ENCODE data around the gene CPT1B. TPM values are rescaled to one million over a fixed set of nuclear protein-coding genes. Genes with fewer than 3 reads are reported as not detected.
A peak's percentile ranks its signal among the peaks of the same experiment; 100 is the strongest.

The CPT1B gene
- total and polyA plus RNA-seq, 2 donors (not counting 3 experiments of a cell fraction or from before 2014, with no cell fraction given), result 7.1 TPM

- Histone ChIP-seq H3K27ac (ENCODE audit: insufficient read depth, low read depth, low read length) (no peak overlapping the region), H4K20me1 (replicated peaks; ENCODE audit: control insufficient read depth, extremely low read depth, insufficient read depth, low read length) (no peaks in the 10 kb centered on the region), H3K36me3 (ENCODE audit: control insufficient read depth in 2 of 2, extremely low read depth in 1 of 2, insufficient read depth in 2 of 2, low read length in 2 of 2) (no peaks in the 10 kb centered on the region), H3K79me2 (ENCODE audit: control insufficient read depth, insufficient read depth, low read length) (no peaks in the 10 kb centered on the region), H3K9ac (replicated peaks; ENCODE audit: extremely low read depth, insufficient read depth, low read length) (no peak overlapping the region), H3K27me3 (ENCODE audit: control insufficient read depth in 2 of 2, insufficient read depth in 2 of 2, low read length in 2 of 2) (peaks cover 3 to 13% of the 10 kb centered on the region in 2 experiments), H3K4me3 (replicated peaks in 1 of 3; ENCODE audit: insufficient read depth in 1 of 3, low read depth in 1 of 3, low read length in 3 of 3) (peak overlapping the region in 2 of 3 experiments; percentile 8 to 36), H3K4me2 (ENCODE audit: insufficient read depth, low read length) (peak overlapping the region; percentile 58), H3K9me3 (replicated peaks; ENCODE audit: control insufficient read depth, insufficient read depth, low read length) (no peaks in the 10 kb centered on the region), H3K9me1 (replicated peaks; ENCODE audit: control insufficient read depth, extremely low read depth, insufficient read depth, low read length) (no peaks in the 10 kb centered on the region), H2AFZ (ENCODE audit: low read depth, low read length) (peak overlapping the region; percentile 55), H3K4me1 (ENCODE audit: control insufficient read depth, extremely low read depth, insufficient read depth, low read length) (peaks cover 18% of the 10 kb centered on the region)
- dilution Hi-C loops (cut with MboI; ENCODE audit: extremely low pct_ligation_motif_present, low sequenced_read_pairs), result no loop called here
- TF ChIP-seq, protein P1, sequence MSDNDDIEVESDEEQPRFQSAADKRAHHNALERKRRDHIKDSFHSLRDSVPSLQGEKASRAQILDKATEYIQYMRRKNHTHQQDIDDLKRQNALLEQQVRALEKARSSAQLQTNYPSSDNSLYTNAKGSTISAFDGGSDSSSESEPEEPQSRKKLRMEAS (IDR thresholded peaks at IDR 0.05; ENCODE audit: insufficient read depth, insufficient read length), result no peak
- TF ChIP-seq, protein P2, sequence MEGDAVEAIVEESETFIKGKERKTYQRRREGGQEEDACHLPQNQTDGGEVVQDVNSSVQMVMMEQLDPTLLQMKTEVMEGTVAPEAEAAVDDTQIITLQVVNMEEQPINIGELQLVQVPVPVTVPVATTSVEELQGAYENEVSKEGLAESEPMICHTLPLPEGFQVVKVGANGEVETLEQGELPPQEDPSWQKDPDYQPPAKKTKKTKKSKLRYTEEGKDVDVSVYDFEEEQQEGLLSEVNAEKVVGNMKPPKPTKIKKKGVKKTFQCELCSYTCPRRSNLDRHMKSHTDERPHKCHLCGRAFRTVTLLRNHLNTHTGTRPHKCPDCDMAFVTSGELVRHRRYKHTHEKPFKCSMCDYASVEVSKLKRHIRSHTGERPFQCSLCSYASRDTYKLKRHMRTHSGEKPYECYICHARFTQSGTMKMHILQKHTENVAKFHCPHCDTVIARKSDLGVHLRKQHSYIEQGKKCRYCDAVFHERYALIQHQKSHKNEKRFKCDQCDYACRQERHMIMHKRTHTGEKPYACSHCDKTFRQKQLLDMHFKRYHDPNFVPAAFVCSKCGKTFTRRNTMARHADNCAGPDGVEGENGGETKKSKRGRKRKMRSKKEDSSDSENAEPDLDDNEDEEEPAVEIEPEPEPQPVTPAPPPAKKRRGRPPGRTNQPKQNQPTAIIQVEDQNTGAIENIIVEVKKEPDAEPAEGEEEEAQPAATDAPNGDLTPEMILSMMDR (IDR thresholded peaks at IDR 0.05; ENCODE audit: extremely low read depth in 1 of 2, insufficient read depth in 1 of 2, low read depth in 1 of 2, low read length in 2 of 2), result no peak
- no peak for TF ChIP-seq POLR2A (IDR thresholded peaks at IDR 0.05; ENCODE audit: low read depth, low read length)
- TF ChIP-seq POLR2AphosphoS5 (IDR thresholded peaks at IDR 0.05; ENCODE audit: insufficient read depth, low read depth, low read length), result no peak
- TF ChIP-seq GATA2 (IDR thresholded peaks at IDR 0.05; ENCODE audit: insufficient read depth, insufficient read length, low read depth, low read length), result no peak
- TF ChIP-seq MYC (IDR thresholded peaks at IDR 0.05; ENCODE audit: low read depth, low read length), result no peak
- TF ChIP-seq FOS (IDR thresholded peaks at IDR 0.05; ENCODE audit: borderline replicate concordance, insufficient read depth, low read length), result no peak
- no peak for TF ChIP-seq JUN (IDR thresholded peaks at IDR 0.05; ENCODE audit: borderline replicate concordance, insufficient read depth, insufficient read length, low read depth)
- TF ChIP-seq EZH2 (IDR thresholded peaks at IDR 0.05; ENCODE audit: borderline replicate concordance, low read depth, low read length, severe bottlenecking), result no peak
- peak; percentile 42 for DNase-seq (ENCODE audit: low read depth, low spot score)
- BruUV-seq (replicated peaks), result no TSS peak
- intact Hi-C loops (cut with micrococcal nuclease), result no loop called here
- CTCF ChIA-PET, result interaction anchor here (0.5 to 1.7 kb wide), 5 partner anchors 25 to 88 kb away, joined by 3 to 10 read pairs (median 3); partner anchors contain the start of gene SYCE3
- FAIRE-seq, result no peak
- POLR2A ChIA-PET, result no interaction called here
Observed at GRCh38 chr22:50531962-50532674, 46.1 kb downstream of the CPT1B start.

Data from endothelial cell of umbilical vein (primary cell).